Activated T-helper 1 cell treated with anti-CD3 and anti-CD28 coated beads, Interleukin-2, amount 50 U/mL, for 16 hours (primary cell): ENCODE results near the gene STRA8.

Experiments used
- DNase-seq, 2 donors: peaks; one replicate each; pipeline ENCODE4 v3.0.0-alpha.2; 2020; ENCODE audit warnings: low read depth in 1 of 2, low spot score in 1 of 2

STRA8 gene

GRCh38 chr7:135263321-135263970 is 29.8 kb downstream of the STRA8 start:
- no peak for DNase-seq

- no peak for DNase-seq
These were observed 32.0 kb downstream of the STRA8 start for GRCh38 chr7:135265637-135266036.

GRCh38 chr7:135269921-135270320 is 36.3 kb downstream of the STRA8 start:
- DNase-seq, result no peak

GRCh38 chr7:135270577-135271254 is 37.1 kb downstream of the STRA8 start:
- DNase-seq, result no peak

- DNase-seq, result no peak
These were observed 37.6 kb downstream of the STRA8 start for GRCh38 chr7:135271255-135271615.

GRCh38 chr7:135272303-135272702 is 38.7 kb downstream of the STRA8 start:
- no peak for DNase-seq

GRCh38 chr7:135273581-135273980 is 39.9 kb downstream of the STRA8 start:
- DNase-seq, result no peak

GRCh38 chr7:135274495-135275268 is 41.0 kb downstream of the STRA8 start:
- DNase-seq, result peak; percentile 44 to 47

- no peak for DNase-seq
These were observed 42.4 kb downstream of the STRA8 start for GRCh38 chr7:135275971-135276580.

GRCh38 chr7:135277161-135277560 is 43.5 kb downstream of the STRA8 start:
- DNase-seq, result no peak

- DNase-seq, result peak; percentile 26 to 51
These were observed 47.8 kb downstream of the STRA8 start for GRCh38 chr7:135281363-135281949.

- DNase-seq, result no peak
These were observed 49.1 kb downstream of the STRA8 start for GRCh38 chr7:135282561-135283254.

- no peak for DNase-seq
These were observed 50.5 kb downstream of the STRA8 start for GRCh38 chr7:135283959-135284638.

- DNase-seq, result no peak
These were observed 52.1 kb downstream of the STRA8 start for GRCh38 chr7:135285547-135286233.

- no peak for DNase-seq
These were observed 53.2 kb downstream of the STRA8 start for GRCh38 chr7:135286876-135287275.

GRCh38 chr7:135290594-135290993 is 57.0 kb downstream of the STRA8 start:
- no peak for DNase-seq

- DNase-seq, result no peak
These were observed 58.2 kb downstream of the STRA8 start for GRCh38 chr7:135291809-135292253.

- DNase-seq, result no peak
These were observed 65.6 kb downstream of the STRA8 start for GRCh38 chr7:135299235-135299634.

- DNase-seq, result no peak
These were observed 67.5 kb downstream of the STRA8 start for GRCh38 chr7:135300913-135301765.
